H9 (cell line): ENCODE measurements around the gene ASTN2. TPM values are rescaled to one million over a fixed set of nuclear protein-coding genes. Genes with fewer than 3 reads are reported as not detected.

Experiments used
- DNase-seq: peaks from one replicate; pipeline ENCODE4 v3.0.0-alpha.2; 2017
- H2AFZ ChIP-seq: one replicate; pipeline ENCODE4 v1.6.1; 2013; ENCODE audit warnings: mild to moderate bottlenecking, low read length, control low read depth, moderate library complexity
- H2AK5ac ChIP-seq: 2 replicates; pipeline ENCODE4 v1.6.1; 2013; ENCODE audit warnings: low read length, control low read depth, mixed read lengths; ENCODE audit not compliant: insufficient read length
- H2BK120ac ChIP-seq: one replicate; pipeline ENCODE4 v1.6.1; 2013; ENCODE audit warnings: low read depth, mild to moderate bottlenecking, low read length, control low read depth, inconsistent platforms; ENCODE audit not compliant: poor library complexity, severe bottlenecking
- H2BK12ac ChIP-seq: 2 replicates; pipeline ENCODE4 v1.6.1; 2013; ENCODE audit warnings: low read length, control low read depth, mixed read lengths, low read depth; ENCODE audit not compliant: insufficient read length
- H2BK15ac ChIP-seq: 2 replicates; pipeline ENCODE4 v1.6.1; 2013; ENCODE audit warnings: low read depth, low read length, control low read depth
- H2BK20ac ChIP-seq: one replicate; pipeline ENCODE4 v1.6.1; 2013; ENCODE audit warnings: low read depth, mild to moderate bottlenecking, low read length, control low read depth, inconsistent platforms; ENCODE audit not compliant: poor library complexity, severe bottlenecking
- H2BK5ac ChIP-seq: 2 replicates; pipeline ENCODE4 v1.6.1; 2013; ENCODE audit warnings: low read length, control low read depth, mixed read lengths; ENCODE audit not compliant: insufficient read length
- H3K14ac ChIP-seq: 2 replicates; pipeline ENCODE4 v1.6.1; 2013; ENCODE audit warnings: low read length, control low read depth; ENCODE audit not compliant: insufficient read depth
- H3K18ac ChIP-seq: 2 replicates; pipeline ENCODE4 v1.6.1; 2013; ENCODE audit warnings: low read depth, mild to moderate bottlenecking, mixed read lengths, low read length, control low read depth; ENCODE audit not compliant: insufficient read length
- H3K23ac ChIP-seq: 2 replicates; pipeline ENCODE4 v1.6.1; 2013; ENCODE audit warnings: low read length, control low read depth, mixed read lengths, low read depth; ENCODE audit not compliant: insufficient read length
- H3K23me2 ChIP-seq: 2 replicates; pipeline ENCODE4 v1.6.1; 2013; ENCODE audit warnings: low read depth, mild to moderate bottlenecking, mixed read lengths, low read length, control low read depth; ENCODE audit not compliant: insufficient read length, poor library complexity, severe bottlenecking
- H3K27ac ChIP-seq: 2 replicates; pipeline ENCODE4 v1.5.1; 2013; ENCODE audit warnings: low read length, control low read depth, mixed read lengths, low read depth; ENCODE audit not compliant: insufficient read length
- H3K27me3 ChIP-seq: 2 replicates; pipeline ENCODE4 v1.6.1; 2013; ENCODE audit warnings: low read length, control low read depth, inconsistent platforms; ENCODE audit not compliant: insufficient read depth
- H3K4ac ChIP-seq: 2 replicates; pipeline ENCODE4 v1.6.1; 2013; ENCODE audit warnings: low read depth, mild to moderate bottlenecking, control low read depth, inconsistent platforms, low read length, moderate library complexity
- H3K4me1 ChIP-seq: 2 replicates; pipeline ENCODE4 v1.6.1; 2013; ENCODE audit warnings: low read length, control low read depth, inconsistent platforms; ENCODE audit not compliant: insufficient read depth
- H3K4me2 ChIP-seq: 2 replicates; pipeline ENCODE4 v1.6.1; 2013; ENCODE audit warnings: low read length, control low read depth, mixed read lengths; ENCODE audit not compliant: insufficient read length, insufficient read depth
- H3K56ac ChIP-seq: 2 replicates; pipeline ENCODE4 v1.6.1; 2013; ENCODE audit warnings: low read depth, mild to moderate bottlenecking, mixed read lengths, low read length, control low read depth; ENCODE audit not compliant: insufficient read length
- H3K79me1 ChIP-seq: 2 replicates; pipeline ENCODE4 v1.6.1; 2013; ENCODE audit warnings: low read depth, mild to moderate bottlenecking, moderate library complexity, low read length, control low read depth, inconsistent platforms; ENCODE audit not compliant: insufficient read depth, poor library complexity, severe bottlenecking
- H3K79me2 ChIP-seq: 2 replicates; pipeline ENCODE4 v1.6.1; 2013; ENCODE audit warnings: low read length, control low read depth, inconsistent platforms; ENCODE audit not compliant: insufficient read depth
- H3K9ac ChIP-seq: 2 replicates; pipeline ENCODE4 v1.6.1; 2013; ENCODE audit warnings: low read length, control low read depth, mixed read lengths; ENCODE audit not compliant: insufficient read length; ENCODE audit errors: extremely low read depth
- H3K9me3 ChIP-seq: one replicate; pipeline ENCODE4 v1.6.1; 2013; ENCODE audit warnings: low read depth, low read length, inconsistent platforms; ENCODE audit not compliant: control insufficient read depth
- H3T11ph ChIP-seq: one replicate; pipeline ENCODE4 v1.6.1; 2013; ENCODE audit warnings: mild to moderate bottlenecking, low read length, control low read depth, inconsistent platforms
- H4K20me1 ChIP-seq: one replicate; pipeline ENCODE4 v1.6.1; 2013; ENCODE audit not compliant: control insufficient read depth, insufficient read length, insufficient read depth
- H4K5ac ChIP-seq: 2 replicates; pipeline ENCODE4 v1.6.1; 2013; ENCODE audit warnings: low read depth, mild to moderate bottlenecking, mixed read lengths, low read length, control low read depth; ENCODE audit not compliant: insufficient read length
- H4K8ac ChIP-seq: replicated peaks from 2 replicates; pipeline ENCODE4 v1.6.1; 2013; ENCODE audit warnings: low read length, control low read depth, mixed read lengths, low read depth; ENCODE audit not compliant: insufficient read length
- H4K91ac ChIP-seq: 2 replicates; pipeline ENCODE4 v1.6.1; 2013; ENCODE audit warnings: low read depth, mild to moderate bottlenecking, moderate library complexity, mixed read lengths, low read length, control low read depth; ENCODE audit not compliant: insufficient read length
- H3K27ac Mint-ChIP-seq, 3 experiments: 2 replicates in 2 of 3; 3 replicates in 1 of 3; pipeline ENCODE4 v1.8.0; 2020 to 2021; ENCODE audit warnings: mixed read lengths in 3 of 3, mild to moderate bottlenecking in 1 of 3, moderate library complexity in 1 of 3
- H3K27me3 Mint-ChIP-seq: 2 replicates; pipeline ENCODE4 v1.8.0; 2021; ENCODE audit warnings: low read depth, mild to moderate bottlenecking, moderate library complexity, mixed read lengths
- H3K36me3 Mint-ChIP-seq, 3 experiments: 2 replicates in 2 of 3; 3 replicates in 1 of 3; pipeline ENCODE4 v1.8.0; 2020 to 2021; ENCODE audit warnings: low read depth in 3 of 3, mixed read lengths in 3 of 3; ENCODE audit not compliant: insufficient read depth in 1 of 3
- H3K4me1 Mint-ChIP-seq, 2 experiments: 2 replicates each; pipeline ENCODE4 v1.8.0; 2020; ENCODE audit warnings: mixed read lengths in 2 of 2
- H3K4me3 Mint-ChIP-seq, 2 experiments: 2 replicates in 1 of 2; 3 replicates in 1 of 2; pipeline ENCODE4 v1.8.0; 2020 to 2021; ENCODE audit warnings: mild to moderate bottlenecking in 2 of 2, mixed read lengths in 2 of 2, moderate library complexity in 1 of 2
- H3K9me3 Mint-ChIP-seq, 2 experiments: 2 replicates in 1 of 2; 3 replicates in 1 of 2; pipeline ENCODE4 v1.8.0; 2020; ENCODE audit warnings: mild to moderate bottlenecking in 2 of 2, mixed read lengths in 2 of 2, moderate library complexity in 1 of 2
- WGBS: extraction: QIAGEN DNeasy Blood & Tissue Kit; methylation state at CpG from one replicate; pipeline ENCODE4 v1.1.7; 2013; ENCODE audit warnings: missing lambda C conversion rate, low lambda C conversion rate, mixed read lengths; ENCODE audit not compliant: insufficient read length; ENCODE audit errors: extremely low coverage; 5-methylcytosine and 5-hydroxymethylcytosine counted together
- total RNA-seq: library from RNA; stranded (reverse); gene quantifications from 2 replicates; pipeline ENCODE4 v1.2.1, GENCODE V29; 2021
- TF ChIP-seq, protein P1 (sequence below): fragments of 200-600 bp; sonication (generic); conservative IDR thresholded peaks from 3 replicates; pipeline ENCODE4 v1.8.0; 2021; ENCODE audit warnings: antibody characterized with exemption, mild to moderate bottlenecking

Gene ASTN2
- total RNA-seq, 1 experiment from 2014 or later, result 9.7 TPM

DNA sequence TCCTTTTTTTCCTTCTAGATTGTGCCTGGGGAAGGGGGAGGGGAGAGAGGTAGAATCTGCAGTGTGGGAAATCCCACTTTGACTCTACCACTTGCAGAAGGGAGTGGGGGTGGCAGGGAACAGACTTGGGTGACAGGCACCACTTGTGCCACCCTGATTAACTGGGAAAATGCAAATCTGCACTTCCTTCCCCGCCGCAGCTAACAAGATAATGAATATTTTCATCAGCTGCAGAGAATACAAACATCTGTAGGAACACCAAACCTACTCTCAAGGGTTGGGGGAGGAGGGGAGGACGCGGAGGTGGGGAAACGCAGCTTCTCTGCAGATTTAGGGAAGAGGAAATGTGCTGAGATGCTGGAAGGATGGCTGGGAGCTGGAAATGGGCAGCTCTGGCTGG, 654.2 kb downstream of the ASTN2 start:
- Histone ChIP-seq H3K27ac (no peak overlapping the region), H4K5ac (no peak overlapping the region), H2AK5ac (no peak overlapping the region), H3K56ac (no peak overlapping the region), H4K20me1 (no peaks in the 10 kb centered on the region), H2BK20ac (no peak overlapping the region), H2BK120ac (no peak overlapping the region), H3K14ac (no peak overlapping the region; the same call in 1 of the 2 replicates), H2AFZ (no peak overlapping the region), H3K18ac (no peak overlapping the region), H3K4me2 (no peak overlapping the region), H3K9ac (no peak overlapping the region), H3K4ac (no peak overlapping the region), H3K27me3 (no peaks in the 10 kb centered on the region), H3K4me1 (peaks cover 8% of the 10 kb centered on the region; the same call in 1 of the 2 replicates), H3K23me2 (no peaks in the 10 kb centered on the region), H4K91ac (no peak overlapping the region), H2BK15ac (no peak overlapping the region), H3K9me3 (no peaks in the 10 kb centered on the region), H4K8ac (no peak overlapping the region), H2BK5ac (no peak overlapping the region), H3K23ac (no peak overlapping the region), H3K79me1 (no peaks in the 10 kb centered on the region), H2BK12ac (no peak overlapping the region), H3T11ph (no peak overlapping the region), H3K79me2 (no peaks in the 10 kb centered on the region)
- DNase-seq, result no peak
- H3K27ac Mint-ChIP-seq, result no peak overlapping the region; a peak in 2 of 7 replicates
- no CpG with 5 or more reads among the region's 5 CpGs for WGBS
- H3K4me3 Mint-ChIP-seq, result no peak overlapping the region
- TF ChIP-seq, protein P1, sequence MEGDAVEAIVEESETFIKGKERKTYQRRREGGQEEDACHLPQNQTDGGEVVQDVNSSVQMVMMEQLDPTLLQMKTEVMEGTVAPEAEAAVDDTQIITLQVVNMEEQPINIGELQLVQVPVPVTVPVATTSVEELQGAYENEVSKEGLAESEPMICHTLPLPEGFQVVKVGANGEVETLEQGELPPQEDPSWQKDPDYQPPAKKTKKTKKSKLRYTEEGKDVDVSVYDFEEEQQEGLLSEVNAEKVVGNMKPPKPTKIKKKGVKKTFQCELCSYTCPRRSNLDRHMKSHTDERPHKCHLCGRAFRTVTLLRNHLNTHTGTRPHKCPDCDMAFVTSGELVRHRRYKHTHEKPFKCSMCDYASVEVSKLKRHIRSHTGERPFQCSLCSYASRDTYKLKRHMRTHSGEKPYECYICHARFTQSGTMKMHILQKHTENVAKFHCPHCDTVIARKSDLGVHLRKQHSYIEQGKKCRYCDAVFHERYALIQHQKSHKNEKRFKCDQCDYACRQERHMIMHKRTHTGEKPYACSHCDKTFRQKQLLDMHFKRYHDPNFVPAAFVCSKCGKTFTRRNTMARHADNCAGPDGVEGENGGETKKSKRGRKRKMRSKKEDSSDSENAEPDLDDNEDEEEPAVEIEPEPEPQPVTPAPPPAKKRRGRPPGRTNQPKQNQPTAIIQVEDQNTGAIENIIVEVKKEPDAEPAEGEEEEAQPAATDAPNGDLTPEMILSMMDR, result no peak
- H3K36me3 Mint-ChIP-seq, result peaks cover under 1 to 3% (median 2%) of the 10 kb centered on the region in 3 experiments; a peak in 2 of 7 replicates
- H3K27me3 Mint-ChIP-seq, result no peaks in the 10 kb centered on the region
- H3K9me3 Mint-ChIP-seq, result peaks cover 1 to 2% of the 10 kb centered on the region in 2 experiments
- peaks cover 5 to 9% of the 10 kb centered on the region in 2 experiments; a peak in 3 of 4 replicates for H3K4me1 Mint-ChIP-seq
